HUES6 (cell line): ENCODE measurements around the gene EML4.
"Not testable (repeated sequence)": the region's sequence is repeated elsewhere in the genome, so short reads cannot be mapped to it uniquely, and the experiment has no call there.

Experiments
- H3K27ac ChIP-seq: 2 replicates; pipeline ENCODE4 v1.7.0; 2013; ENCODE audit warnings: low read depth, mild to moderate bottlenecking, low read length, inconsistent platforms
- H3K27me3 ChIP-seq: 2 replicates; pipeline ENCODE4 v1.6.1; 2013; ENCODE audit warnings: low read length; ENCODE audit not compliant: control insufficient read depth, insufficient read depth
- H3K36me3 ChIP-seq: 2 replicates; pipeline ENCODE4 v1.6.1; 2013; ENCODE audit warnings: low read length; ENCODE audit not compliant: control insufficient read depth, insufficient read depth
- H3K4me1 ChIP-seq: 2 replicates; pipeline ENCODE4 v1.6.1; 2013; ENCODE audit warnings: low read length; ENCODE audit not compliant: control insufficient read depth, insufficient read depth
- H3K4me3 ChIP-seq: 2 replicates; pipeline ENCODE4 v1.5.1; 2013; ENCODE audit warnings: low read depth, low read length
- H3K9ac ChIP-seq: one replicate; pipeline ENCODE4 v1.6.1; 2013; ENCODE audit warnings: mild to moderate bottlenecking, low read length
- H3K9me3 ChIP-seq: 2 replicates; pipeline ENCODE4 v1.6.1; 2013; ENCODE audit warnings: low read depth, low read length; ENCODE audit not compliant: control insufficient read depth, insufficient read depth

Gene EML4

GRCh38 chr2:42173467-42173866 is 4.3 kb downstream of the EML4 start:
- not testable (repeated sequence) for H3K9ac ChIP-seq, H3K27me3 ChIP-seq, H3K9me3 ChIP-seq, H3K27ac ChIP-seq, H3K36me3 ChIP-seq, H3K4me3 ChIP-seq
- peaks cover 29% of the 10 kb centered on the region for H3K4me1 ChIP-seq

GRCh38 chr2:42176992-42177738 is 8.0 kb downstream of the EML4 start:
- Histone ChIP-seq H3K9ac (no peak overlapping the region), H3K9me3 (no peaks in the 10 kb centered on the region), H3K4me1 (0 out of 2 replicates have a peak, but pooled peaks cover 3% of the 10 kb centered on the region), H3K27ac (no peak overlapping the region), H3K36me3 (peaks cover 5% of the 10 kb centered on the region; the same call in 1 of the 2 replicates), H3K4me3 (no peak overlapping the region), H3K27me3 (no peaks in the 10 kb centered on the region)

GRCh38 chr2:42178335-42178734 is 9.2 kb downstream of the EML4 start:
- H3K9me3 ChIP-seq: no peaks in the 10 kb centered on the region
- H3K9ac ChIP-seq: no peak overlapping the region
- no peak overlapping the region for H3K27ac ChIP-seq
- peaks cover 8% of the 10 kb centered on the region; the same call in 1 of the 2 replicates for H3K4me1 ChIP-seq
- no peaks in the 10 kb centered on the region for H3K27me3 ChIP-seq
- no peak overlapping the region for H3K4me3 ChIP-seq
- peaks cover 5% of the 10 kb centered on the region; the same call in 1 of the 2 replicates for H3K36me3 ChIP-seq

GRCh38 chr2:42180300-42180699 is 11.1 kb downstream of the EML4 start:
- peaks cover 5% of the 10 kb centered on the region; the same call in 1 of the 2 replicates for H3K36me3 ChIP-seq
- no peak overlapping the region for H3K4me3 ChIP-seq
- H3K27ac ChIP-seq: no peak overlapping the region
- H3K9me3 ChIP-seq: no peaks in the 10 kb centered on the region
- no peaks in the 10 kb centered on the region for H3K27me3 ChIP-seq
- H3K9ac ChIP-seq: no peak overlapping the region
- H3K4me1 ChIP-seq: peaks cover 18% of the 10 kb centered on the region

- no peak overlapping the region for H3K4me3 ChIP-seq
- H3K4me1 ChIP-seq: peaks cover 18% of the 10 kb centered on the region
- H3K9me3 ChIP-seq: no peaks in the 10 kb centered on the region
- H3K9ac ChIP-seq: no peak overlapping the region
- H3K36me3 ChIP-seq: peaks cover 5% of the 10 kb centered on the region; the same call in 1 of the 2 replicates
- H3K27me3 ChIP-seq: no peaks in the 10 kb centered on the region
- no peak overlapping the region for H3K27ac ChIP-seq
Measured at GRCh38 chr2:42182654-42183308, 13.6 kb downstream of the EML4 start.

GRCh38 chr2:42183775-42184174 is 14.6 kb downstream of the EML4 start:
- Histone ChIP-seq H3K4me3 (no peak overlapping the region), H3K9me3 (no peaks in the 10 kb centered on the region), H3K27ac (no peak overlapping the region), H3K27me3 (no peaks in the 10 kb centered on the region), H3K36me3 (peaks cover 5% of the 10 kb centered on the region; the same call in 1 of the 2 replicates), H3K4me1 (peaks cover 18% of the 10 kb centered on the region), H3K9ac (no peak overlapping the region)

- no peak overlapping the region for H3K9ac ChIP-seq
- no peaks in the 10 kb centered on the region for H3K9me3 ChIP-seq
- H3K27ac ChIP-seq: 0 out of 2 replicates have a peak overlapping the region, but pooled peaks have one; percentile 24
- peaks cover 5% of the 10 kb centered on the region; the same call in 1 of the 2 replicates for H3K36me3 ChIP-seq
- H3K4me1 ChIP-seq: peaks cover 18% of the 10 kb centered on the region
- H3K4me3 ChIP-seq: no peak overlapping the region
- no peaks in the 10 kb centered on the region for H3K27me3 ChIP-seq
Measured at GRCh38 chr2:42184346-42184745, 15.2 kb downstream of the EML4 start.

- Histone ChIP-seq H3K27me3 (no peaks in the 10 kb centered on the region), H3K9ac (no peak overlapping the region), H3K36me3 (peaks cover 5% of the 10 kb centered on the region; the same call in 1 of the 2 replicates), H3K27ac (no peak overlapping the region), H3K4me3 (no peak overlapping the region), H3K4me1 (peaks cover 18% of the 10 kb centered on the region), H3K9me3 (no peaks in the 10 kb centered on the region)
Measured at GRCh38 chr2:42185220-42185921, 16.2 kb downstream of the EML4 start.

GRCh38 chr2:42186366-42186765 is 17.2 kb downstream of the EML4 start:
- H3K9me3 ChIP-seq: no peaks in the 10 kb centered on the region
- H3K36me3 ChIP-seq: peaks cover 3% of the 10 kb centered on the region; the same call in 1 of the 2 replicates
- no peak overlapping the region for H3K27ac ChIP-seq
- no peak overlapping the region for H3K4me3 ChIP-seq
- peaks cover 18% of the 10 kb centered on the region for H3K4me1 ChIP-seq
- H3K27me3 ChIP-seq: no peaks in the 10 kb centered on the region
- no peak overlapping the region for H3K9ac ChIP-seq

GRCh38 chr2:42186945-42187632 is 17.9 kb downstream of the EML4 start:
- Histone ChIP-seq H3K27ac (no peak overlapping the region), H3K4me1 (peaks cover 18% of the 10 kb centered on the region), H3K9ac (no peak overlapping the region), H3K9me3 (no peaks in the 10 kb centered on the region), H3K4me3 (no peak overlapping the region), H3K27me3 (no peaks in the 10 kb centered on the region), H3K36me3 (no peaks in the 10 kb centered on the region)
